HepG2 (cell line): ENCODE data around the gene E2F1. TPM values are rescaled to one million over a fixed set of nuclear protein-coding genes. Genes with fewer than 3 reads are reported as not detected.

Experiments used
- ATF4 ChIP-seq, 2 experiments: fragments of 450-650 bp in 1 of 2; sonication (generic) in 1 of 2; formaldehyde crosslinking; IDR thresholded peaks; 2 replicates each; pipeline versions ENCODE4 v1.5.0 to v1.8.0; 2020 to 2022; ENCODE audit warnings: mild to moderate bottlenecking in 1 of 2, missing genetic modification reagents in 1 of 2
- BCL6 ChIP-seq: IDR thresholded peaks from 2 replicates; pipeline ENCODE4 v1.6.1; 2016; ENCODE audit warnings: missing genetic modification reagents, missing compliant biosample characterization
- DMAP1 ChIP-seq: IDR thresholded peaks from 2 replicates; pipeline ENCODE4 v1.6.1; 2016
- GABPA ChIP-seq, 2 experiments: IDR thresholded peaks; 2 replicates each; pipeline ENCODE4 v1.6.1; 2011 to 2016; ENCODE audit warnings: low read depth in 2 of 2, low read length in 1 of 2, missing biosample characterization in 1 of 2, missing genetic modification characterization in 1 of 2
- HNRNPL ChIP-seq: fragments of 200-400 bp; formaldehyde crosslinking; IDR thresholded peaks from 2 replicates; pipeline ENCODE4 v1.6.1; 2017; ENCODE audit warnings: mild to moderate bottlenecking, low read depth, low read length
- LCORL ChIP-seq, 2 experiments: fragments of 450-650 bp in 1 of 2; sonication (generic) in 1 of 2; formaldehyde crosslinking in 1 of 2; IDR thresholded peaks; 2 replicates each; pipeline versions ENCODE4 v1.5.0 to v1.6.1; 2017 to 2020; ENCODE audit warnings: antibody characterized with exemption in 1 of 2, missing genetic modification reagents in 1 of 2
- MNT ChIP-seq: fragments of 450-650 bp; IDR thresholded peaks from 2 replicates; pipeline ENCODE4 v1.6.1; 2016
- NFYB ChIP-seq: sonication (generic); formaldehyde crosslinking; IDR thresholded peaks from 2 replicates; pipeline ENCODE4 v1.4.0; 2020; ENCODE audit warnings: missing genetic modification reagents
- PAF1 ChIP-seq: IDR thresholded peaks from 2 replicates; pipeline ENCODE4 v1.6.1; 2016; ENCODE audit warnings: missing genetic modification reagents, missing compliant biosample characterization
- PAXIP1 ChIP-seq: sonication (generic); formaldehyde crosslinking; conservative IDR thresholded peaks from 2 replicates; pipeline ENCODE4 v1.4.0; 2020; ENCODE audit warnings: mild to moderate bottlenecking, missing genetic modification reagents, moderate library complexity
- PITX1 ChIP-seq: sonication (generic); formaldehyde crosslinking; IDR thresholded peaks from 2 replicates; pipeline ENCODE4 v1.5.1; 2020; ENCODE audit warnings: mild to moderate bottlenecking, missing genetic modification reagents
- POLR2A ChIP-seq, 2 experiments: IDR thresholded peaks; 2 replicates each; pipeline ENCODE4 v1.6.1; 2011; ENCODE audit warnings: low read depth in 2 of 2, low read length in 2 of 2, mild to moderate bottlenecking in 1 of 2, moderate library complexity in 1 of 2; ENCODE audit not compliant: insufficient read depth in 1 of 2
- POLR2AphosphoS2 ChIP-seq: IDR thresholded peaks from 2 replicates; pipeline ENCODE4 v1.6.1; 2011; ENCODE audit warnings: low read depth, low read length, improper control_type of control experiment
- RBAK ChIP-seq: sonication (generic); formaldehyde crosslinking; IDR thresholded peaks from 2 replicates; pipeline ENCODE4 v1.5.1; 2020; ENCODE audit warnings: mild to moderate bottlenecking, missing genetic modification reagents
- RFX3 ChIP-seq: IDR thresholded peaks from 2 replicates; pipeline ENCODE4 v1.6.1; 2016; ENCODE audit warnings: missing biosample characterization, missing genetic modification reagents
- RXRA ChIP-seq: sonication (generic); formaldehyde crosslinking; IDR thresholded peaks from 2 replicates; pipeline ENCODE4 v1.5.1; 2020; ENCODE audit warnings: missing genetic modification reagents
- SNRNP70 ChIP-seq: fragments of 200-400 bp; formaldehyde crosslinking; IDR thresholded peaks from 2 replicates; pipeline ENCODE4 v1.6.1; 2017; ENCODE audit warnings: mild to moderate bottlenecking, low read depth, low read length, moderate library complexity
- ZBTB38 ChIP-seq: sonication (generic); formaldehyde crosslinking; IDR thresholded peaks from 2 replicates; pipeline ENCODE4 v1.5.1; 2020; ENCODE audit warnings: mild to moderate bottlenecking, missing genetic modification reagents
- ZNF121 ChIP-seq: sonication (generic); formaldehyde crosslinking; IDR thresholded peaks from 2 replicates; pipeline ENCODE4 v1.5.0; 2020; ENCODE audit warnings: mild to moderate bottlenecking, missing genetic modification reagents
- ZNF256 ChIP-seq: sonication (generic); formaldehyde crosslinking; conservative IDR thresholded peaks from 2 replicates; pipeline ENCODE4 v1.4.0; 2020; ENCODE audit warnings: missing genetic modification reagents
- ZNF3 ChIP-seq: IDR thresholded peaks from 2 replicates; pipeline ENCODE4 v1.7.0; 2017; ENCODE audit warnings: inconsistent platforms
- ZNF367 ChIP-seq: sonication (generic); formaldehyde crosslinking; IDR thresholded peaks from 2 replicates; pipeline ENCODE4 v1.4.0; 2020; ENCODE audit warnings: missing genetic modification reagents, borderline replicate concordance
- ZNF691 ChIP-seq: sonication (generic); formaldehyde crosslinking; IDR thresholded peaks from 2 replicates; pipeline ENCODE4 v1.4.0; 2020; ENCODE audit warnings: missing genetic modification reagents, low read depth, mild to moderate bottlenecking, borderline replicate concordance
- ZNF772 ChIP-seq: sonication (generic); formaldehyde crosslinking; IDR thresholded peaks from 2 replicates; pipeline ENCODE4 v1.5.0; 2020; ENCODE audit warnings: mild to moderate bottlenecking, missing genetic modification reagents
- polyA plus RNA-seq, 8 experiments: library from polyadenylated mRNA; depleted of rRNA in 3 of 8; stranded (reverse) in 7 of 8; unstranded in 1 of 8; fragments of >200 nt; fragmentation: Illumina TruSeq in 4 of 8; extraction: Trizol in 4 of 8; gene quantifications; 2 replicates each; pipeline versions ENCODE4 v1.2.1 to v1.2.3, GENCODE V29; 2011 to 2016; ENCODE audit warnings: low read depth in 4 of 8, missing spikeins in 1 of 8, mixed read lengths in 1 of 8; ENCODE audit not compliant: insufficient read depth in 1 of 8
- total RNA-seq, 5 experiments: library from RNA; depleted of rRNA; stranded (reverse); fragments of >200 nt; fragmentation: Illumina TruSeq; extraction: Trizol; gene quantifications; 2 replicates each; pipeline ENCODE4 v1.2.3, GENCODE V29; 2016; ENCODE audit warnings: low read depth in 1 of 5

Gene E2F1
- total and polyA plus RNA-seq, 2 of the 13 experiments (the other 11 are each of a cell fraction or from before 2014, with no cell fraction given): 25.5 to 39.4 TPM

- peak; percentile 93 for TF ChIP-seq BCL6 (CRISPR knock-in tag)
- TF ChIP-seq ZNF3 (CRISPR knock-in tag): peak; percentile 35; the same call in 1 of the 2 replicates
- no peak for TF ChIP-seq PAF1 (CRISPR knock-in tag)
- no peak for TF ChIP-seq RFX3
- 0 out of 2 replicates have a peak, but pooled peaks have one; percentile 5 for TF ChIP-seq LCORL (IDR thresholded peaks at IDR 0.05)
- peak; percentile 95 for TF ChIP-seq LCORL (CRISPR knock-in tag; IDR thresholded peaks at IDR 0.05)
- no peak for TF ChIP-seq ZNF256 (CRISPR knock-in tag)
- 0 out of 2 replicates have a peak, but pooled peaks have one; percentile 24 for TF ChIP-seq HNRNPL
- TF ChIP-seq DMAP1: peak; percentile 90
- TF ChIP-seq GABPA (IDR thresholded peaks at IDR 0.05; ENCODE audit: low read depth, low read length): no peak
- no peak; the same call in 1 of the 2 replicates for TF ChIP-seq GABPA (CRISPR knock-in tag; IDR thresholded peaks at IDR 0.05; ENCODE audit: low read depth)
- TF ChIP-seq SNRNP70: no peak
- peak; percentile 49 for TF ChIP-seq ZNF121 (CRISPR knock-in tag)
- peak; percentile 53 for TF ChIP-seq MNT
- peak; percentile 95 for TF ChIP-seq ZBTB38 (CRISPR knock-in tag)
- no peak for TF ChIP-seq POLR2A (IDR thresholded peaks at IDR 0.05; ENCODE audit: insufficient read depth in 1 of 2, low read depth in 2 of 2, low read length in 2 of 2)
- no peak for TF ChIP-seq ZNF772
- TF ChIP-seq NFYB (CRISPR knock-in tag): peak; percentile 41
- TF ChIP-seq PAXIP1 (CRISPR knock-in tag): peak; percentile 96
- peak; percentile 80; the same call in 1 of the 2 replicates for TF ChIP-seq ZNF691 (CRISPR knock-in tag)
- peak; percentile 53; the same call in 1 of the 2 replicates for TF ChIP-seq RBAK (CRISPR knock-in tag)
- no peak for TF ChIP-seq ZNF367 (CRISPR knock-in tag)
- TF ChIP-seq POLR2AphosphoS2: no peak
- peak; percentile 97 for TF ChIP-seq RXRA (CRISPR knock-in tag)
- TF ChIP-seq ATF4 (CRISPR knock-in tag; IDR thresholded peaks at IDR 0.05): no peak
- peak; percentile 93 for TF ChIP-seq PITX1
Measured at GRCh38 chr20:33701629-33702450, 15.7 kb upstream of the E2F1 start (continued).
